Esophagus (tissue), 2 donors: ENCODE measurements around the gene TLK1. TPM values are rescaled to one million over a fixed set of nuclear protein-coding genes. Genes with fewer than 3 reads are reported as not detected.
"Not testable (repeated sequence)": the region's sequence is repeated elsewhere in the genome, so short reads cannot be mapped to it uniquely, and the experiment has no call there.

ENCODE experiments used
- H3K27ac ChIP-seq, 2 donors: one replicate each; pipeline ENCODE4 v1.5.1; 2013; ENCODE audit warnings: low read depth in 2 of 2, mild to moderate bottlenecking in 2 of 2, inconsistent platforms in 1 of 2, low read length in 1 of 2, moderate library complexity in 1 of 2
- H3K27me3 ChIP-seq, 2 donors: one replicate each; pipeline ENCODE4 v1.6.1; 2013; ENCODE audit warnings: low read length in 2 of 2, control low read depth in 1 of 2, mild to moderate bottlenecking in 1 of 2; ENCODE audit not compliant: insufficient read depth in 2 of 2, control insufficient read depth in 1 of 2
- H3K36me3 ChIP-seq, 2 donors: one replicate each; pipeline ENCODE4 v1.6.1; 2013; ENCODE audit warnings: low read length in 1 of 2; ENCODE audit not compliant: control insufficient read depth in 2 of 2, insufficient read depth in 2 of 2
- H3K4me1 ChIP-seq, 2 donors: one replicate each; pipeline ENCODE4 v1.6.1; 2013; ENCODE audit warnings: low read length in 1 of 2; ENCODE audit not compliant: control insufficient read depth in 2 of 2, insufficient read depth in 2 of 2
- H3K4me3 ChIP-seq, 2 donors: one replicate each; pipeline ENCODE4 v1.5.1; 2013; ENCODE audit warnings: low read length in 2 of 2, mild to moderate bottlenecking in 2 of 2, low read depth in 1 of 2, moderate library complexity in 1 of 2
- H3K9me3 ChIP-seq, 2 donors: one replicate each; pipeline ENCODE4 v1.6.1; 2013; ENCODE audit warnings: mild to moderate bottlenecking in 2 of 2, low read depth in 1 of 2, low read length in 1 of 2, moderate library complexity in 1 of 2; ENCODE audit not compliant: control insufficient read depth in 2 of 2, insufficient read depth in 1 of 2
- WGBS, 2 donors: extraction: QIAGEN DNeasy Blood & Tissue Kit; methylation state at CpG; one replicate each; pipeline ENCODE4 v1.1.7; 2013; 5-methylcytosine and 5-hydroxymethylcytosine counted together
- polyA plus RNA-seq, 2 donors: library from polyadenylated mRNA; stranded (reverse); fragments of 200-250 nt; gene quantifications; one replicate each; pipeline ENCODE4 v1.2.3, GENCODE V29; 2013
- donor health status: healthy with polysubstance abuse.
- donor health status: Bipolar disorder and iron deficiency.

Gene TLK1
- polyA plus RNA-seq, 2 donors, result 6.6 to 13.4 TPM

DNA sequence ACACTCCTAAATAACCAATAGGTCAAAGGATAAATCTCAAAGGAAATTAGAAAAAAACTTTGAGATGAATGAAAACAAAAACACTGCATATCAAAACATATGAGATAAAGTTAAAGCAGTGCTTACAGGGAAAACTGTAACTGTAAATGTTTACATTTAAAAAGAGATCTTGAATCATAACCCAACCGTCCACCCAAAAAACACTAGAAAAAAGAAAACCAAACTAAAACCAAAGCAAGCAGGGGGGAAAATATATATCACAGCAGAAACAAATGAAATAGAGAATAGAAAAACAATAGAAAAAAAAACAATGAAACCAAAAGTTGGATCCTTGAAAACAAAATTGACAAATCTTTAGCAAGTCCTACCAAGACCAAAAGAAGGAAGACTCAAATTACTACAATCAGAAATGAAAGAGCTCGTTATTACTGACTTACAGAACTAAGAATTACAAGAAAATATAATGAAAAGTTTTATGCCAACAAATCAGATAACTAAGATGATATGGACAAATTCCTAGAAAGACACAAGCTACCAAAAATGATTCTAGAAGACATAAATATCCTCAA, 65.6 kb downstream of the TLK1 start:
- Histone ChIP-seq H3K9me3 (peaks cover 0 to 3% of the 10 kb centered on the region in 2 donors), H3K36me3 (no peaks in the 10 kb centered on the region), H3K4me3 (no peak overlapping the region), H3K4me1 (no peaks in the 10 kb centered on the region), H3K27ac (no peak overlapping the region), H3K27me3 (no peaks in the 10 kb centered on the region)
- 80 to 87% methylated on average over 2 of the region's 2 CpGs for WGBS, 2 donors

DNA sequence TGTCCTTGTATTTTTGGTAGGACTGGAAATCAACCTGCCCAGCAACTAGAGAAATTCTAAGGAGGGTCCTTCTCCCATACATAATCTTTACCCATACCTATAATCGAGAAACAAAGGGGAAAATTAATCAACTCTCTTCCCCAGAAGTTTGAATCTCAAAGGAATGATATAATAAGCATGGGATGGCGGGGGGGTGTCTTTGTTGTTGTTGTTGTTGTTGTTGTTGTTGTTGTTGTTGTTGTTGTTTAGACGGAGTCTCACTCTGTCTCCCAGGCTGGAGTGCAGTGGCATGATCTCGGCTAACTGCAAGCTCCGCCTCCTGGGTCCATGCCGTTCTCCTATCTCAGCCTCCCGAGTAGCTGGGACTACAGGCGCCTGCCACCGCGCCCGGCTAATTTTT, 69.2 kb downstream of the TLK1 start:
- not testable (repeated sequence) for H3K36me3 ChIP-seq, H3K9me3 ChIP-seq, H3K27me3 ChIP-seq, H3K4me1 ChIP-seq, H3K4me3 ChIP-seq, H3K27ac ChIP-seq
- WGBS, 2 donors, result 94 to 98% methylated on average over 11 of the region's 11 CpGs

GRCh38 chr2:171089489-171089888, 71.2 kb downstream of the TLK1 start:
- no peaks in the 10 kb centered on the region for H3K4me1 ChIP-seq
- H3K4me3 ChIP-seq, result no peak overlapping the region
- 95 to 96% methylated on average over 6 of the region's 6 CpGs for WGBS, 2 donors
- H3K9me3 ChIP-seq, result no peaks in the 10 kb centered on the region
- no peak overlapping the region for H3K27ac ChIP-seq
- H3K27me3 ChIP-seq, result no peaks in the 10 kb centered on the region
- no peaks in the 10 kb centered on the region for H3K36me3 ChIP-seq

DNA sequence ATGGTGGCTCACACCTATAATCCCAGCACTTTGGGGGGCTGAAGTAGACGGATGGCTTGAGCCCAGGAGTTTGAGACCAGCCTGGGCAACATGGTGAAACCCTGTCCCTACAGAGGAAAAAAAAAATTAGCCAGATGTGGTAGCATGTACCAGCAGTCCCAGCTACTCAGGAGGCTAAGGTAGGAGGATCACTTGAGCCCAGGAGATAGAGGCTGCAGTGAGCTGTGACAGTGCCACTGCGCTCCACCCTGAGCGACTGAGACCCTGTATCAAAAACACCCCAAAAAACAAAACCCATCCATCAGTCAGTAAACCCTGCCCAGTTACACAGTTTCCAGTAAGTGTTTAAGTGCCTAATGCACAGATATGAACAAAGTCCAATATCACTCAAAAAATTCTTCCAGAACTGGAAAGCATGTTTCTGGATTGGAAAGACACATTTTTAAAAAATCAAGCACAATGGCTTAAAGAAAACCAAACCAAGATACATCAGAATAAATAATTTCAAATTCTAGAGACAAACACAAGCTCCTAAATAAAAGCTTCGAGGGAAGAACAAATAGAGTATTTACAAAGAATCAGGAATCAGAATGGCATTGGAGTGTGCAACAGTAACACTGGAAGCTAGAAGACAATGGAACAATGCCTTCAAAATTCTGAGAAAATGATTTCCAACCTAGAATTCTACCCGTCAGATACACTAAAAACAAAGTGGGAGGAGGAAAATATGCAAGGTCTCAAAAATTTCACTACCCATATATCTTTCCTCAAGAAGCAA, 72.4 kb downstream of the TLK1 start:
- WGBS, 2 donors, result 95 to 96% methylated on average over 5 of the region's 5 CpGs
- H3K27me3 ChIP-seq, result no peaks in the 10 kb centered on the region
- H3K4me3 ChIP-seq, result no peak overlapping the region
- H3K36me3 ChIP-seq, result no peaks in the 10 kb centered on the region
- H3K9me3 ChIP-seq, result no peaks in the 10 kb centered on the region
- H3K4me1 ChIP-seq, result no peaks in the 10 kb centered on the region
- H3K27ac ChIP-seq, result no peak overlapping the region

DNA sequence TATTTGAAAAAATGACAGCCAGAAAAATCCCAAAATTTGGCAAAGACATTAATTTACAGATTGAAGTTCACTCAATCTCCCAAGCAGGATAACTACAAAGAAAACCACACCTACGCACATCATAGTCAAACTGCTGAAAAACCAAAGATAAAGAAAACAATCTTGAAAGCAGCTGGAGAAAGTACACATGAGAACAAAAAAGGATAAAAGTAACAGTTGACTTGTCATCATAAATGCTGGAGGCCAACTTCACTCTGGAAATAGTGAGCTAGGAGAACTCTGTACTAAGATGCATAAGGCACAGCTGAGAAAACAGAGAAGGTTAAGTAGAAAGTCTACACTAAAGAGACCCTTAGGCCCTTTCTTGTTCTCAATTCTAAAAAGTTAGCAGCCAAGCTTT, 73.1 kb downstream of the TLK1 start:
- H3K9me3 ChIP-seq, result no peaks in the 10 kb centered on the region
- WGBS, 2 donors, result 89 to 100% methylated on average over 1 of the region's 1 CpG
- no peaks in the 10 kb centered on the region for H3K4me1 ChIP-seq
- H3K36me3 ChIP-seq, result no peaks in the 10 kb centered on the region
- no peak overlapping the region for H3K27ac ChIP-seq
- no peak overlapping the region for H3K4me3 ChIP-seq
- no peaks in the 10 kb centered on the region for H3K27me3 ChIP-seq

- Histone ChIP-seq H3K27ac (no peak overlapping the region), H3K4me3 (no peak overlapping the region), H3K27me3 (no peaks in the 10 kb centered on the region), H3K4me1 (no peaks in the 10 kb centered on the region), H3K36me3 (no peaks in the 10 kb centered on the region), H3K9me3 (no peaks in the 10 kb centered on the region)
- 65 to 66% methylated on average over 13 of the region's 13 CpGs for WGBS, 2 donors
These were observed 74.1 kb downstream of the TLK1 start for GRCh38 chr2:171086352-171087290.

GRCh38 chr2:171084128-171084527, 76.6 kb downstream of the TLK1 start:
- peaks cover 2% of the 10 kb centered on the region in 2 donors for H3K36me3 ChIP-seq
- no peaks in the 10 kb centered on the region for H3K4me1 ChIP-seq
- no peak overlapping the region for H3K27ac ChIP-seq
- 64 to 72% methylated on average over 5 of the region's 5 CpGs for WGBS, 2 donors
- no peak overlapping the region for H3K4me3 ChIP-seq
- no peaks in the 10 kb centered on the region for H3K9me3 ChIP-seq
- no peaks in the 10 kb centered on the region for H3K27me3 ChIP-seq

GRCh38 chr2:171083451-171083850, 77.2 kb downstream of the TLK1 start:
- WGBS, 2 donors, result 83 to 87% methylated on average over 2 of the region's 2 CpGs

DNA sequence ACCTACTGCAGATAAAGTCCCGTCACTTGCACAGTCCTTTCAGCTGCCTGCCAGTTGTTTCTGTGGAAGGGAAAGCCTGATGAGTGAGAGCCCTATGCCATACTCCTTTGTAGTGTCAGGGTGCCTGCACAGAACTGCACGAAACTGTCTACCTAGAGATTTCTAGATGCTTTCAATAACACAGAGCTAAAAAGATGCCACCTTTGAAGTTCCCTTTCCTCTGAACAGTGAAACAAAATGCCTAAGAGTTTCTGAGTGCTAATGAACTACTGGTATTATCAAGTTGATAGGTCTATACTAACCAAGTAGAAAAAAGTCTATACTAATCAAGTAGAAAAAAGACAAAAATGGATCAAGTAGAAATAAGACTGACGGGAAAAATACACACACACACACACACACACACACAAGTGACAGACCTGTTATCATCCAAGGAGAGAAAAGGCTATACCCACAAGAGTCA, 79.0 kb downstream of the TLK1 start:
- 93 to 94% methylated on average over 3 of the region's 3 CpGs for WGBS, 2 donors
- Histone ChIP-seq H3K36me3 (peaks cover 2% of the 10 kb centered on the region in 2 donors), H3K27ac (no peak overlapping the region), H3K4me3 (no peak overlapping the region), H3K9me3 (no peaks in the 10 kb centered on the region), H3K27me3 (no peaks in the 10 kb centered on the region), H3K4me1 (no peaks in the 10 kb centered on the region)

More at GRCh38 chr2:171083451-171083850, 77.2 kb downstream of the TLK1 start:
- H3K9me3 ChIP-seq, result no peaks in the 10 kb centered on the region
- no peak overlapping the region for H3K27ac ChIP-seq
- no peaks in the 10 kb centered on the region for H3K27me3 ChIP-seq
- peaks cover 2% of the 10 kb centered on the region in 2 donors for H3K36me3 ChIP-seq
- H3K4me1 ChIP-seq, result no peaks in the 10 kb centered on the region
- no peak overlapping the region for H3K4me3 ChIP-seq
